CD14-positive monocyte (primary cell): ENCODE data around the gene CASTOR1. TPM values are rescaled to one million over a fixed set of nuclear protein-coding genes. Genes with fewer than 3 reads are reported as not detected.

Experiments used
- DNase-seq, 3 donors: peaks; one replicate each; pipeline ENCODE4 v3.0.0-alpha.2; 2011 to 2022
- H2AFZ ChIP-seq: 2 replicates; pipeline ENCODE4 v1.6.0; 2012; ENCODE audit warnings: mild to moderate bottlenecking, low read depth, low read length, inconsistent platforms; ENCODE audit not compliant: insufficient read depth, poor library complexity, severe bottlenecking
- H3K27ac ChIP-seq, 2 donors: 1 replicate in 1 of 2; 2 replicates in 1 of 2; pipeline ENCODE4 v1.5.1; 2012 to 2013; ENCODE audit warnings: low read length in 2 of 2, control low read depth in 1 of 2, inconsistent platforms in 1 of 2, low read depth in 1 of 2, mild to moderate bottlenecking in 1 of 2
- H3K27me3 ChIP-seq, 2 donors: one replicate each; pipeline versions ENCODE4 v1.6.0 to v1.6.1; 2011 to 2013; ENCODE audit warnings: low read length in 2 of 2; ENCODE audit not compliant: control insufficient read depth in 2 of 2, insufficient read depth in 2 of 2
- H3K36me3 ChIP-seq, 2 donors: replicated peaks in 1 of 2; 1 replicate in 1 of 2; 2 replicates in 1 of 2; pipeline versions ENCODE4 v1.5.1 to v1.6.1; 2012 to 2013; ENCODE audit warnings: low read length in 2 of 2, control low read depth in 1 of 2, inconsistent platforms in 1 of 2, mild to moderate bottlenecking in 1 of 2; ENCODE audit not compliant: insufficient read depth in 2 of 2, control insufficient read depth in 1 of 2
- H3K4me1 ChIP-seq, 2 donors: 1 replicate in 1 of 2; 2 replicates in 1 of 2; pipeline versions ENCODE4 v1.5.1 to v1.6.1; 2012 to 2013; ENCODE audit warnings: low read length in 2 of 2, control low read depth in 1 of 2, inconsistent platforms in 1 of 2, mild to moderate bottlenecking in 1 of 2, moderate library complexity in 1 of 2; ENCODE audit not compliant: insufficient read depth in 2 of 2, control insufficient read depth in 1 of 2
- H3K4me2 ChIP-seq: replicated peaks from 2 replicates; pipeline ENCODE3; 2012; ENCODE audit warnings: low read length, moderate library complexity, mild to moderate bottlenecking; ENCODE audit not compliant: poor library complexity, severe bottlenecking; ENCODE audit errors: extremely low read depth
- H3K4me3 ChIP-seq, 3 experiments: fragments of 200-600 bp in 1 of 3; sonication (generic) in 1 of 3; replicated peaks in 1 of 3; 1 replicate in 2 of 3; 2 replicates in 1 of 3; pipeline ENCODE4 v1.5.1; 2011 to 2013; ENCODE audit warnings: low read length in 3 of 3, mild to moderate bottlenecking in 3 of 3, control low read depth in 2 of 3, low read depth in 2 of 3, inconsistent platforms in 1 of 3, moderate library complexity in 1 of 3
- H3K79me2 ChIP-seq: 2 replicates; pipeline ENCODE4 v1.6.0; 2012; ENCODE audit warnings: mild to moderate bottlenecking, control low read depth, inconsistent platforms, low read length, moderate library complexity; ENCODE audit not compliant: insufficient read depth
- H3K9ac ChIP-seq: 2 replicates; pipeline ENCODE4 v1.6.0; 2017; ENCODE audit warnings: low read length, mild to moderate bottlenecking; ENCODE audit not compliant: insufficient read depth, poor library complexity, severe bottlenecking
- H3K9me3 ChIP-seq, 2 donors: replicated peaks in 1 of 2; 1 replicate in 1 of 2; 2 replicates in 1 of 2; pipeline versions ENCODE4 v1.5.1 to v1.6.1; 2012 to 2013; ENCODE audit warnings: low read length in 2 of 2, control low read depth in 1 of 2; ENCODE audit not compliant: control insufficient read depth in 1 of 2, insufficient read depth in 1 of 2
- H4K20me1 ChIP-seq: 2 replicates; pipeline ENCODE4 v1.6.0; 2012; ENCODE audit warnings: mild to moderate bottlenecking, low read length, control low read depth, moderate library complexity; ENCODE audit not compliant: insufficient read depth
- H3K27ac Mint-ChIP-seq, 7 donors: one replicate each; pipeline ENCODE4 v1.8.0; 2020; ENCODE audit warnings: mild to moderate bottlenecking in 7 of 7, mixed read lengths in 7 of 7, moderate library complexity in 6 of 7, inconsistent platforms in 2 of 7
- H3K27me3 Mint-ChIP-seq, 3 donors: one replicate each; pipeline ENCODE4 v1.8.0; 2021 to 2022; ENCODE audit warnings: low read depth in 3 of 3, mild to moderate bottlenecking in 3 of 3, mixed read lengths in 3 of 3, moderate library complexity in 3 of 3, inconsistent platforms in 1 of 3
- H3K36me3 Mint-ChIP-seq, 2 donors: one replicate each; pipeline ENCODE4 v1.8.0; 2020; ENCODE audit warnings: mixed read lengths in 2 of 2, inconsistent platforms in 1 of 2, mild to moderate bottlenecking in 1 of 2
- H3K4me1 Mint-ChIP-seq: one replicate; pipeline ENCODE4 v1.8.0; 2020; ENCODE audit warnings: mild to moderate bottlenecking, mixed read lengths
- H3K4me3 Mint-ChIP-seq, 2 donors: one replicate each; pipeline ENCODE4 v1.8.0; 2020; ENCODE audit warnings: mild to moderate bottlenecking in 2 of 2, mixed read lengths in 2 of 2, moderate library complexity in 1 of 2
- H3K9me3 Mint-ChIP-seq, 7 donors: one replicate each; pipeline ENCODE4 v1.8.0; 2020 to 2022; ENCODE audit warnings: mixed read lengths in 7 of 7, mild to moderate bottlenecking in 6 of 7, moderate library complexity in 6 of 7, inconsistent platforms in 2 of 7
- WGBS: methylation state at CpG from one replicate; pipeline ENCODE4 v1.1.5; 2013; ENCODE audit warnings: missing lambda C conversion rate; ENCODE audit not compliant: insufficient coverage; 5-methylcytosine and 5-hydroxymethylcytosine counted together
- intact Hi-C, 2 donors: fragments of 100-400 bp; cut with micrococcal nuclease; formaldehyde crosslinking; loops; one replicate each; pipeline versions ENCODE4 v1.15.0 to v1.15.1; 2023
- polyA plus RNA-seq, 3 donors: library from polyadenylated mRNA; depleted of rRNA in 1 of 3; unstranded in 2 of 3; stranded (reverse) in 1 of 3; fragments of 300-500 nt in 2 of 3; fragments of >200 nt in 1 of 3; fragmentation: Illumina TruSeq in 2 of 3; gene quantifications; 1 replicate in 2 of 3; 2 replicates in 1 of 3; pipeline ENCODE4 v1.2.3, GENCODE V29; 2012 to 2021
- TF ChIP-seq, protein P1 (sequence below): fragments of 200-600 bp; IDR thresholded peaks from one replicate; pipeline ENCODE4 v1.8.0; 2022; ENCODE audit warnings: antibody characterized with exemption, mild to moderate bottlenecking

Gene CASTOR1
- polyA plus RNA-seq, 3 donors, result 6.4 to 15.5 (median 6.5) TPM

DNA sequence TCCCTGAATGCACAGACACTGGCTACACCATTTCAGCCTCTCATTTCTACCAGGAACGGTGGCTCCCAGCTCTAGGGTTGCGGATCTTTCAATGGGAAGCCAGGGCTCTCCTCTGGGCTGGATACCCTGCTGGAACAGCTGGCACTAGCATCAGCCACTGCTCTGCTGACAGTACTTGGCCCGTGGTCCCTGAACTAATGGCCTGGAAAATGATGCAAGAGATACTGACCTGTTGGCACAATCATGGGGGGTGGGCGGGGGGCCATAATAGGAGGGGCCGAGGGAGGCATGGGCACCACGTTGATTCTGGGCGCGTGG lies 48.1 kb upstream of the CASTOR1 start:
- no peak overlapping the region for H3K27ac ChIP-seq
- peaks cover 99 to 100% of the 10 kb centered on the region in 2 donors for H3K36me3 Mint-ChIP-seq
- WGBS, result 100% methylated on average over 8 of the region's 8 CpGs

DNA sequence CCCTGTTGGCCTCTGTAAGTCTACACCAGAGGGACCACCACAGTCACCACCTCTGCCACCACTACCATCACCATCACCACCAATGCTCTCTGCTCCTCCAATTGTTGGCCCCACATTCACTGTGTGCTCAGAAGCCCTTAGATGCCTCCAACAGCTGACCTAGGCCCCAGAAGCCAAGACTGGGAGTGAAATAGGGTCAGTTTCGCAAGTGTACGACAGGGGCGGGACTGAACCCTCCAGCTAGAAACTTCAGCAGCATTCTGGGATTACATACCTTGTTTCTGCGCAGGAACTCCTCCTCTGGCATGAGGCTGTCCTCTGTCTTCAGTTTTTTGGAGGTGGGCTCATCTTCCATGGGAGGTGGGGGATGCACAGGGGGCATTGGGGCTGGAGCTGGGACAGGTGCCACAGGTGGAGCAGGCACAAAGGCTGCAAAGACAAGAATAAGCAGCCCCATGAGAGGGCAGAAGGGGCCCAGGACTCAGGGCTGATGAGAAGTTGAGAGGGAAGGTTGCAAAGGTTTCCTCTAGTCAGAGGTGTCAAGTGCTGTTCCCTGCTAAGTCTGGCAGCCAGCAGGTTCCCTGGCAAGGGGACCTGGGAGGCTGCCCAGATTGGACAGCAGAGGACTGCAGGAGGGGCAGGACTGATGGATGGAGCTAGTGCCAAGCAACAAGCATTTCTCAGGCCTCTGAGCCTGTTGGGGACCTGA lies 47.6 kb upstream of the CASTOR1 start:
- Histone ChIP-seq H3K4me1 (no peaks in the 10 kb centered on the region), H2AFZ (no peak overlapping the region), H3K4me3 (no peak overlapping the region), H3K4me2 (no peak overlapping the region), H3K79me2 (no peaks in the 10 kb centered on the region), H3K27me3 (no peaks in the 10 kb centered on the region), H3K36me3 (peaks cover 99% of the 10 kb centered on the region in 2 donors), H3K9ac (no peak overlapping the region), H3K9me3 (no peaks in the 10 kb centered on the region), H3K27ac (peak overlapping the region in 1 of 2 donors; percentile 41), H4K20me1 (peaks cover 54% of the 10 kb centered on the region)
- no peak overlapping the region for H3K4me3 Mint-ChIP-seq
- TF ChIP-seq, protein P1, sequence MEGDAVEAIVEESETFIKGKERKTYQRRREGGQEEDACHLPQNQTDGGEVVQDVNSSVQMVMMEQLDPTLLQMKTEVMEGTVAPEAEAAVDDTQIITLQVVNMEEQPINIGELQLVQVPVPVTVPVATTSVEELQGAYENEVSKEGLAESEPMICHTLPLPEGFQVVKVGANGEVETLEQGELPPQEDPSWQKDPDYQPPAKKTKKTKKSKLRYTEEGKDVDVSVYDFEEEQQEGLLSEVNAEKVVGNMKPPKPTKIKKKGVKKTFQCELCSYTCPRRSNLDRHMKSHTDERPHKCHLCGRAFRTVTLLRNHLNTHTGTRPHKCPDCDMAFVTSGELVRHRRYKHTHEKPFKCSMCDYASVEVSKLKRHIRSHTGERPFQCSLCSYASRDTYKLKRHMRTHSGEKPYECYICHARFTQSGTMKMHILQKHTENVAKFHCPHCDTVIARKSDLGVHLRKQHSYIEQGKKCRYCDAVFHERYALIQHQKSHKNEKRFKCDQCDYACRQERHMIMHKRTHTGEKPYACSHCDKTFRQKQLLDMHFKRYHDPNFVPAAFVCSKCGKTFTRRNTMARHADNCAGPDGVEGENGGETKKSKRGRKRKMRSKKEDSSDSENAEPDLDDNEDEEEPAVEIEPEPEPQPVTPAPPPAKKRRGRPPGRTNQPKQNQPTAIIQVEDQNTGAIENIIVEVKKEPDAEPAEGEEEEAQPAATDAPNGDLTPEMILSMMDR, result no peak
- peaks cover 98 to 99% of the 10 kb centered on the region in 2 donors for H3K36me3 Mint-ChIP-seq
- DNase-seq, result no peak
- intact Hi-C loops, result no loop called here
- H3K27ac Mint-ChIP-seq, result peak overlapping the region in 4 of 7 donors; percentile 6 to 78 (median 34)
- peaks cover 0 to 2% (median 0%) of the 10 kb centered on the region in 7 donors for H3K9me3 Mint-ChIP-seq
- no peaks in the 10 kb centered on the region for H3K4me1 Mint-ChIP-seq
- 78% methylated on average over 4 of the region's 4 CpGs for WGBS
- peaks cover 0 to 2% (median 0%) of the 10 kb centered on the region in 3 donors for H3K27me3 Mint-ChIP-seq

More for the DNA sequence above, 48.1 kb upstream of the CASTOR1 start:
- TF ChIP-seq, protein P1, result no peak
- no peak for DNase-seq
- no peak overlapping the region for H2AFZ ChIP-seq
- no peaks in the 10 kb centered on the region for H3K4me1 ChIP-seq
- intact Hi-C loops, result no loop called here
- Mint-ChIP-seq H3K27me3 (peaks cover 0 to 2% (median 0%) of the 10 kb centered on the region in 3 donors), H3K9me3 (peaks cover 0 to 2% (median 0%) of the 10 kb centered on the region in 7 donors), H3K4me3 (no peak overlapping the region), H3K4me1 (no peaks in the 10 kb centered on the region), H3K27ac (peak overlapping the region in 3 of 7 donors; percentile 5 to 22 (median 21))
- H3K9me3 ChIP-seq, result no peaks in the 10 kb centered on the region
- H3K4me2 ChIP-seq, result no peak overlapping the region
- no peaks in the 10 kb centered on the region for H3K79me2 ChIP-seq
- no peaks in the 10 kb centered on the region for H3K27me3 ChIP-seq
- H3K9ac ChIP-seq, result no peak overlapping the region
- peaks cover 56% of the 10 kb centered on the region for H4K20me1 ChIP-seq
- peaks cover 99 to 100% of the 10 kb centered on the region in 2 donors for H3K36me3 ChIP-seq
- H3K4me3 ChIP-seq, result no peak overlapping the region
